Measurements from ENCODE around the gene WNT1.

The WNT1 gene

DNA sequence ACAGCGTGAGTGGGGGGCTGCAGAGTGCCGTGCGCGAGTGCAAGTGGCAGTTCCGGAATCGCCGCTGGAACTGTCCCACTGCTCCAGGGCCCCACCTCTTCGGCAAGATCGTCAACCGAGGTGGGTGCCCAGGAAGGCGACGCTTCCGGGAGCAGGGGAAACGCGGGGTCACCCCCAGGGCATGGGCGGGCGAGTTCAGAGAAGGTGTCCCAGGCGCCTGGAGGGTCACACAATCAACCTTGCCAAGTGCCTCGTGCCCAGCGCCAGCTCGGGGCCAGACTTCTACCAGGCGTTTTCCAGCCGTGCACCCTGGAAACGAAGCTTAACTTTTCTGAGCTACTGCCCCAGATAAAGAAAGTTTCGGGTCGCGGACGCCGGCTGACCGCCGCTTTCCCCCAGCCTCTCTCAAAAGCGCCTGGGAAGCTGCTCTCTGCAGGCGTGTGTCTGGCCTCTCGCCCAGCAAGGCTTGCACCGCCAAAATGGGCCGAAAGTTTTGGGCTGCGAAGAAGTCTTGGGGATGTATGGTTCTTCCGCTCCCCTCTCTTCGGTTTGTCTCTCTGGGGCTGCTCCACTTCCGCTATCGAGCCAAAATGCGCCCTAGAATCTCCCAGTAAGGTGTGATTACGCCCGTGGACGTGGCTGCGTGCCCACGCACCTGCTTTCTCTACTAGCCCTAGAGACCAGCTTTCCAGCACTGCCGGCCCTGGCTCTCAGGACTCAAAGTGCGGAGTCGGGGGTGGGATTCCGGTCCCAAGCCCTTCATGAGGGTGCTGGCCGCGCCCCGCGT is 1.7 kb downstream of the WNT1 start:
- DNase-seq = no peak
- intact Hi-C loops (cut with DNase I) = no loop called here

GRCh38 chr12:48980389-48980952 is 2.3 kb downstream of the WNT1 start:
- intact Hi-C loops (cut with DNase I) = no loop called here
- peak in 3 of 10 donors; percentile 50 to 64 (median 56) for DNase-seq

- DNase-seq = peak in 4 of 10 donors; percentile 77 to 94 (median 86)
- intact Hi-C loops (cut with DNase I) = no loop called here
Observed at GRCh38 chr12:48980953-48981756, 3.0 kb downstream of the WNT1 start.

DNA sequence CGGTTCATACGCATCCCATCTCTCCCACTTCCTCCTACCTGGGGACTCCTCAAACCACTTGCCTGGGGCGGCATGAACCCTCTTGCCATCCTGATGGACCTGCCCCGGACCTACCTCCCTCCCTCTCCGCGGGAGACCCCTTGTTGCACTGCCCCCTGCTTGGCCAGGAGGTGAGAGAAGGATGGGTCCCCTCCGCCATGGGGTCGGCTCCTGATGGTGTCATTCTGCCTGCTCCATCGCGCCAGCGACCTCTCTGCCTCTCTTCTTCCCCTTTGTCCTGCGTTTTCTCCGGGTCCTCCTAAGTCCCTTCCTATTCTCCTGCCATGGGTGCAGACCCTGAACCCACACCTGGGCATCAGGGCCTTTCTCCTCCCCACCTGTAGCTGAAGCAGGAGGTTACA is 3.6 kb downstream of the WNT1 start:
- intact Hi-C loops (cut with DNase I) = no loop called here
- peak in 1 of 10 donors; percentile 72 for DNase-seq

DNA sequence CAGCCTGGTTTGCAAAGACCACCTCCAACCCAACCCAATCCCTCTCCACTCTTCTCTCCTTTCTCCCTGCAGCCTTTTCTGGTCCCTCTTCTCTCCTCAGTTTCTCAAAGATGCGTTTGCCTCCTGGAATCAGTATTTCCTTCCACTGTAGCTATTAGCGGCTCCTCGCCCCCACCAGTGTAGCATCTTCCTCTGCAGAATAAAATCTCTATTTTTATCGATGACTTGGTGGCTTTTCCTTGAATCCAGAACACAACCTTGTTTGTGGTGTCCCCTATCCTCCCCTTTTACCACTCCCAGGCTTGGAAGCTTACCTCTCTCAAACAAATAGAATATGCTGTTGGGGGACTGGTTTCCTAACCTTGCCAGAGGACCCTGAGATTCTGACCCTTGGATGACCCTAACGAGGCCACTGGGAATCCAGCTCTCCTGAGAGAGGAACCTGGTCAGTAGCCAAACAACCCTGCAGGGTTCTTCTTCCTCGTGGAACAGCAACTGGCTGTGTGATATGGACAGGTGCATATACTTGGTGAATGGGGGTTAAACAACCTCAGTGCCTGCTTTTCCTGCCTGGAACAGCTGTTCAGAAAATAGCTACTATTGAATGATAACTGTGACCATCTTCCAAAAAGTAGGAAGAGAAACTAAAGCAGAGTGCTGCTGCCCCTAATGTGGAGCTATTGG is 4.4 kb downstream of the WNT1 start:
- peak in 1 of 10 donors; percentile 3 for DNase-seq
- intact Hi-C loops (cut with DNase I) = no loop called here

DNA sequence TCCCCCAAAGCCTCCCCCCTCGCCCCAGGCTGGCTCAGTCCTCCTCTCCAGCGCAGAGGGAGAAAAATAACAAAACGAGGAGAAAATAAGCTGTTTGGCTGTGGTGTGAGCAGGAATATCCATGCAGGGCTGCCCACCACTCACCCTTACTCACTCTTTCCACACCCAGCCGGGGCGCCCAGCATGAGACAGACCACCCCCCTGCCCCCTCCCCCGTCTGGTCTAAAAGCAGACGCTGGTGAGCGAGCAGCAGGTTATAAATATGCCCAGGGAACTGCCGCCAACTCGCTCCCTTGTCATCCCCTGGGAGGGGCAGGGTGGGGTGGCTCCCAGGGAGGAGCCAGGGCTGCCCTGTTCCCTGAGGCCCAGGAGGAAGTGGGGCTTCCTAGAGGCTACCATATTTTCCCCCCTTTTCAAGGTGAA is 7.4 kb downstream of the WNT1 start:
- DNase-seq = peak in 2 of 10 donors; percentile 70 to 90
- intact Hi-C loops (cut with DNase I) = no loop called here

DNA sequence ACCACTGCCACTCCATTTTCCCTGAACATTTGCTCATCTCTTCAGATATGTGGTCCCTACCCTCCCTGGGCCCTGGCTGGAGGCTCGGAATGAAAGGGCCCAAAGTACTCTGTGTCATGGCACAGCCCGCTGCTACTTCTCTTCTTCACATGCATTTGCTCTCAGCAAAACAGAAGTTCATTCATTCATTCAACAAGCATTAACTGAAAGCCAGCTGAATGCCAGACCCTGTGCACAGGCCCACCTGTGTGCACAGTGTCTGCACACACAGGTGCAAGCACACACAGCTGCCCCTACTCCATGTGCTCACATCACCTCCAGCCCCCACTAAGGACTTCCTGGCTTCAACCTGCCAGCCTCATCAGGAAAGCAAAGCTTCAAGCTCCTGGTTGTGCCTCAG is 7.8 kb downstream of the WNT1 start:
- intact Hi-C loops (cut with DNase I) = no loop called here

GRCh38 chr12:48986720-48987291 is 8.7 kb downstream of the WNT1 start:
- intact Hi-C loops (cut with DNase I) = no loop called here
- DNase-seq = peak in 1 of 10 donors; percentile 83

More for the DNA sequence above, 7.8 kb downstream of the WNT1 start:
- peak in 1 of 10 donors; percentile 3 for DNase-seq

DNA sequence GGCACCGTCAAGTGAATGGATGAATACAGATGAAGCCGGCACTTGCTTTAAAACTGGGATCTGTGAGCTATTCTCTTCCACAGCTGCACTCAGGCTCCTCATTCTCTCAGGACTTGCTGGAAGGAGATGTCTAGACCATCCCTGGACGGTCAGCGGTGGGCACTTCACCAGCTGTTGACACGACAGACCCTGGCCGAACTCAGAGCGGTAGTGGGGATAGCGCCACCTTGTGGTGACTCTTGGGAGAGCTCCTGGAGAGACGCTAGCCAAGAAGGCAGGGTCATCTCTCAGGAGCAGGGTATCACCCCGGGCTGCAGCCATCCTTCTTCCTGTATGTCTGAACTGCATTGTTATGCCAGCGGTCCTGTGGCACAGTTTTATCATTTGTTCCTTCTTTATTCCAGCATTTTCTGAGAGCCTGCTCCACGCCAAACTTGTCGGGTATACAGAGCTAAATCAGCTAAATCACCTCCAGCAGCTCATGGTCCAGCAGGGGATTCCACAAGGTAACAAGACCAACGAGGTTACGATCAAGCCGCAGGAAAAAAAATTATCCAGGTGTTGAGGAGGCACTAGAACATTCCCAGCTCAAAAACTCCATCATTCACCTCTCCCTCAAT is 10.0 kb downstream of the WNT1 start:
- intact Hi-C loops (cut with DNase I) = no loop called here
- DNase-seq = peak in 5 of 10 donors; percentile 70 to 94 (median 71)

GRCh38 chr12:48990552-48990951 is 12.4 kb downstream of the WNT1 start:
- intact Hi-C loops (cut with DNase I) = no loop called here
- DNase-seq = no peak

DNA sequence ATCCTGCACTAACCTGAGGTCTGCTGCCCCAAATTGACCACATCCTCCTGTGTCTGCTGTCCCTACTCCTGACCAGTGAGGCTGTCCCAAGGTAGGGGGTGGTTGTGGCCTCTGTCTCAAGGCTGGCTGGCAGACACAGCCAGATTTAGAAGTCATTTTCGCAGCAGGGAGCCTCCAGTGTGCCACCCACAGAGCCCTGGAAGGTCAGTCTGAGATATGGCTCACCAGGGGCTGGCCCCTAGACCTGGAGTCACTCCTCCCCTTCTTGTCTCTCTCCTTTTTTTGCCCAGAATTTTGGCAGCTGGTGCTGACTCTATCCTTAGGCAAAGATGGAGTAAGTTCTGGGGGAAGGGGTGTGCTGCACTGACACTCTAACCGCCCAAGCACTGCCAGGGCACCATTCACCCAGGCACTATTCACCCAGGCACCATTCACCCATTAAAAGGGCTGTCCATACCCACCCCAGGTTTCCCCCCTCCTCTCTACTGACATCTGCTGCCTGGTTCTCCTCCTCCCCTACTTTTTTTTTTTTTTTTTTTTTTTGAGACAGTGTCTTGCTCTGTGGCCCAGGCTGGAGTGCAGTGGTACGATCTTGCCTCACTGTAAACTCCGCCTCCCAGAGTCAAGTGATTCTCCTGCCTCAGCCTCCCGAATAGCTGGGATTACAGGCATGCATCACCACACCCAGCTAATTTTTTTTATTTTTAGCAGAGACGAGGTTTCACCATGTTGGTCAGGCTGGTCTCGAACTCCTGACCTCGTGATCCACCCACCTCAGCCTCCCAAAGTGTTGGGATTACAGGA is 13.3 kb downstream of the WNT1 start:
- DNase-seq = peak in 1 of 10 donors; percentile 10
- intact Hi-C loops (cut with DNase I) = no loop called here

- intact Hi-C loops (cut with DNase I) = no loop called here
Observed at GRCh38 chr12:48993787-48994186, 15.7 kb downstream of the WNT1 start.

GRCh38 chr12:48994224-48995085 is 16.3 kb downstream of the WNT1 start:
- peak in 1 of 10 donors; percentile 67 for DNase-seq
- intact Hi-C loops (cut with DNase I) = no loop called here

More at GRCh38 chr12:48993787-48994186, 15.7 kb downstream of the WNT1 start:
- DNase-seq = no peak

GRCh38 chr12:48995086-48995879 is 17.2 kb downstream of the WNT1 start:
- DNase-seq = peak; percentile 67 to 97 (median 82)
- intact Hi-C loops (cut with DNase I) = no loop called here

- intact Hi-C loops (cut with DNase I) = no loop called here
Observed at GRCh38 chr12:48996794-48997718, 18.9 kb downstream of the WNT1 start.

More at GRCh38 chr12:48996794-48997718, 18.9 kb downstream of the WNT1 start:
- DNase-seq = peak; percentile 63 to 97 (median 83)

All from posterior cingulate gyrus (tissue), 11 donors.